GM23338 (cell line): ENCODE results near the gene AGPAT4. TPM values are rescaled to one million over a fixed set of nuclear protein-coding genes. Genes with fewer than 3 reads are reported as not detected.

Source experiments
- ATAC-seq: fragments of 200-7000 bp; cut with Tn5 transposase; 3 replicates; pipeline ENCODE4 v1.9.1; 2020
- DNase-seq: peaks from one replicate; pipeline ENCODE4 v3.0.0-alpha.2; 2015; ENCODE audit warnings: low spot score
- H2AFZ ChIP-seq: fragments of 200-600 bp; sonication (generic); 2 replicates; pipeline ENCODE4 v1.8.0; 2016; ENCODE audit warnings: antibody characterized with exemption, mild to moderate bottlenecking, moderate library complexity
- H3F3A ChIP-seq: fragments of 200-600 bp; sonication (generic); replicated peaks from 2 replicates; pipeline ENCODE4 v1.8.0; 2017; ENCODE audit warnings: antibody characterized with exemption, mixed run types, low read depth
- H3K27ac ChIP-seq: fragments of 200-600 bp; sonication (generic); 2 replicates; pipeline ENCODE4 v1.6.1; 2016; ENCODE audit warnings: low read depth
- H3K27me3 ChIP-seq: fragments of 200-600 bp; sonication (generic); 2 replicates; pipeline ENCODE4 v1.8.0; 2016; ENCODE audit warnings: mild to moderate bottlenecking, mixed run types, moderate library complexity; ENCODE audit not compliant: insufficient read depth
- H3K36me3 ChIP-seq: fragments of 200-600 bp; sonication (generic); 2 replicates; pipeline ENCODE4 v1.8.0; 2016; ENCODE audit warnings: mild to moderate bottlenecking; ENCODE audit not compliant: insufficient read depth
- H3K4me1 ChIP-seq: fragments of 200-600 bp; sonication (generic); 2 replicates; pipeline ENCODE4 v1.8.0; 2016; ENCODE audit warnings: mild to moderate bottlenecking, moderate library complexity; ENCODE audit not compliant: insufficient read depth
- H3K4me2 ChIP-seq: fragments of 200-600 bp; sonication (generic); 2 replicates; pipeline ENCODE4 v1.7.1; 2017; ENCODE audit warnings: mixed run types
- H3K4me3 ChIP-seq: fragments of 200-600 bp; sonication (generic); 2 replicates; pipeline ENCODE4 v1.6.1; 2016; ENCODE audit warnings: mixed run types
- H3K79me2 ChIP-seq: fragments of 200-600 bp; sonication (generic); replicated peaks from 2 replicates; pipeline ENCODE4 v1.8.0; 2017; ENCODE audit warnings: mild to moderate bottlenecking; ENCODE audit not compliant: insufficient read depth
- H3K9me2 ChIP-seq: fragments of 200-600 bp; sonication (generic); 2 replicates; pipeline ENCODE4 v1.8.0; 2017; ENCODE audit not compliant: insufficient read depth
- H4K20me1 ChIP-seq: fragments of 200-600 bp; sonication (generic); replicated peaks from 2 replicates; pipeline ENCODE4 v1.8.0; 2017; ENCODE audit warnings: mild to moderate bottlenecking; ENCODE audit not compliant: insufficient read depth
- H3K27ac Mint-ChIP-seq: 2 replicates; pipeline ENCODE4 v1.8.0; 2020; ENCODE audit warnings: inconsistent platforms, mild to moderate bottlenecking, moderate library complexity, mixed read lengths
- H3K27me3 Mint-ChIP-seq: 3 replicates; pipeline ENCODE4 v1.8.0; 2022; ENCODE audit warnings: low read depth, mild to moderate bottlenecking, moderate library complexity, mixed read lengths, inconsistent platforms; ENCODE audit not compliant: insufficient read depth, poor library complexity
- H3K36me3 Mint-ChIP-seq: 3 replicates; pipeline ENCODE4 v1.8.0; 2021; ENCODE audit warnings: low read depth, mild to moderate bottlenecking, inconsistent platforms, moderate library complexity, mixed read lengths
- H3K4me1 Mint-ChIP-seq: 3 replicates; pipeline ENCODE4 v1.8.0; 2020; ENCODE audit warnings: mild to moderate bottlenecking, inconsistent platforms, mixed read lengths
- H3K4me3 Mint-ChIP-seq: 3 replicates; pipeline ENCODE4 v1.8.0; 2021; ENCODE audit warnings: moderate library complexity, mild to moderate bottlenecking, inconsistent platforms, mixed read lengths
- H3K9me3 Mint-ChIP-seq: 3 replicates; pipeline ENCODE4 v1.8.0; 2020; ENCODE audit warnings: moderate library complexity, mild to moderate bottlenecking, inconsistent platforms, mixed read lengths
- CREB1 ChIP-seq: fragments of 250-450 bp; sonication (Bioruptor Pico); IDR thresholded peaks from 2 replicates; pipeline ENCODE4 v1.5.0; 2020; ENCODE audit warnings: low read depth, mild to moderate bottlenecking, moderate library complexity
- EZH2 ChIP-seq: fragments of 200-600 bp; sonication (generic); IDR thresholded peaks from one replicate; pipeline ENCODE4 v1.8.0; 2017; ENCODE audit warnings: antibody characterized with exemption, mild to moderate bottlenecking, low read depth; ENCODE audit not compliant: unreplicated experiment
- JUNB ChIP-seq: IDR thresholded peaks from one replicate; pipeline ENCODE4 v1.6.1; 2016; ENCODE audit warnings: antibody characterized with exemption; ENCODE audit not compliant: unreplicated experiment
- NANOG ChIP-seq: IDR thresholded peaks from 2 replicates; pipeline ENCODE4 v1.6.1; 2016; ENCODE audit warnings: antibody characterized with exemption, borderline replicate concordance
- POLR2AphosphoS5 ChIP-seq: IDR thresholded peaks from 2 replicates; pipeline ENCODE4 v1.6.1; 2016; ENCODE audit warnings: antibody characterized with exemption, low read depth
- STAT1 ChIP-seq: IDR thresholded peaks from one replicate; pipeline ENCODE4 v1.6.1; 2016; ENCODE audit warnings: antibody characterized with exemption; ENCODE audit not compliant: unreplicated experiment
- ZNF114 ChIP-seq: fragments of 250-450 bp; sonication (Bioruptor Pico); IDR thresholded peaks from 2 replicates; pipeline ENCODE4 v1.5.0; 2020; ENCODE audit warnings: mild to moderate bottlenecking, moderate library complexity
- ZNF331 ChIP-seq: fragments of 250-450 bp; sonication (Bioruptor Pico); IDR thresholded peaks from 2 replicates; pipeline ENCODE4 v1.5.0; 2020; ENCODE audit warnings: low read depth, mild to moderate bottlenecking, moderate library complexity
- polyA plus RNA-seq: library from polyadenylated mRNA; unstranded; fragments of >200 nt; fragmentation: Nextera tagmentation; extraction: Ambion mirVana; gene quantifications from 2 replicates; pipeline ENCODE4 v1.2.1, GENCODE V29; 2016
- total RNA-seq: library from RNA; depleted of rRNA; stranded (reverse); fragments of >200 nt; shearing (Covaris generic); gene quantifications from 2 replicates; pipeline ENCODE4 v1.2.3, GENCODE V29; 2014
- TF ChIP-seq, protein P1 (sequence below): IDR thresholded peaks from 2 replicates; pipeline ENCODE4 v1.6.1; 2016; ENCODE audit warnings: antibody characterized with exemption
- TF ChIP-seq, protein P2 (sequence below): fragments of 250-450 bp; sonication (Bioruptor Pico); IDR thresholded peaks from 2 replicates; pipeline ENCODE4 v1.5.0; 2020; ENCODE audit warnings: mild to moderate bottlenecking, moderate library complexity
- TF ChIP-seq, protein P3 (sequence below), 2 experiments: fragments of 200-600 bp in 1 of 2; sonication (generic) in 1 of 2; conservative IDR thresholded peaks; 2 replicates each; pipeline versions ENCODE4 v1.5.1 to v1.6.1; 2016 to 2017; ENCODE audit warnings: antibody characterized with exemption in 2 of 2, low read depth in 2 of 2, mild to moderate bottlenecking in 2 of 2, moderate library complexity in 1 of 2
- TF ChIP-seq, protein P4 (sequence below): IDR thresholded peaks from one replicate; pipeline ENCODE4 v1.6.1; 2018; ENCODE audit warnings: antibody characterized with exemption; ENCODE audit not compliant: unreplicated experiment

AGPAT4 gene
- total and polyA plus RNA-seq, 2 experiments from 2014 or later: 8.9 to 19.3 TPM

DNA sequence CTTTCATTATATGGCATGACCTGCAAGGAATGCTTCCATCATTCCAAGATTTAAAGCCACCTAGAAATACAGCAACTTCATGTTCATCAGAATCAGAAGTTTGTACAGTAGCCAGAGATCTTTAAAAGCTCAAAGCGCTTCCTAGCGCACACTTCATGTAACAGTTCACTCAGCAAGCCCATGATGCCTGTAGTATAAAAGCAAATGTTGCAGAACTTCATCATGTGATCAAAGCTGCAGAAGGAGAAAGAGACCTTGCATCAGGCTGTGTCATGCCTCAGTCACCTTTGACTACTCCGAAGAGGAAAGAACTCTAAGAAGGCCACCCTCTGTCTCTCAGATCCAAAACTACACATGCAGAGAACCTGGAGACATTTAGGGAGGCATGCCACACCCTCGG is 78.5 kb downstream of the AGPAT4 start (continued):
- TF ChIP-seq, protein P1, sequence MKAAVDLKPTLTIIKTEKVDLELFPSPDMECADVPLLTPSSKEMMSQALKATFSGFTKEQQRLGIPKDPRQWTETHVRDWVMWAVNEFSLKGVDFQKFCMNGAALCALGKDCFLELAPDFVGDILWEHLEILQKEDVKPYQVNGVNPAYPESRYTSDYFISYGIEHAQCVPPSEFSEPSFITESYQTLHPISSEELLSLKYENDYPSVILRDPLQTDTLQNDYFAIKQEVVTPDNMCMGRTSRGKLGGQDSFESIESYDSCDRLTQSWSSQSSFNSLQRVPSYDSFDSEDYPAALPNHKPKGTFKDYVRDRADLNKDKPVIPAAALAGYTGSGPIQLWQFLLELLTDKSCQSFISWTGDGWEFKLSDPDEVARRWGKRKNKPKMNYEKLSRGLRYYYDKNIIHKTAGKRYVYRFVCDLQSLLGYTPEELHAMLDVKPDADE: no peak

DNA sequence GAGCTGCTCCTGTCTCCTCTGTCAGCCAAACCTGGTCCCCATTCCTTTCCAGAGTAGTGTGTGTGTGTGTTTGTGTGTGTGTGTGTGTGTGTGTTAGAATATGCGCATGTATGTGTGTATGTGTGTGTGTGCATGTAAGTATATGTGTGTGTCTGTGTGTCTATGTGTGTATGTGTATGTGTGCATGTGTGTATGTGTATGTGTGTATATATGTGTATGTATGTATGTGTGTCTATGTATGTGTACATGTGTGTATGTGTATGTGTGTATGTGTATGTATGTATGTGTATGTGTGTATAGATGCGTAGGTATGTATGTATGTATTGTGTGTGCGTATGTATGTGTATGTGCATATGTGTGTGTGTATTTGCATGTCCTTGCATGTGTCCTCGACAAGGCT is 79.5 kb downstream of the AGPAT4 start:
- H4K20me1 ChIP-seq: no peaks in the 10 kb centered on the region; the same call in none of the 2 replicates
- ATAC-seq (no peak), DNase-seq (no peak)
- H3K27me3 ChIP-seq: no peaks in the 10 kb centered on the region
- H2AFZ ChIP-seq: no peak overlapping the region
- H3K27ac ChIP-seq: no peak overlapping the region
- no peaks in the 10 kb centered on the region for H3F3A ChIP-seq
- peaks cover 17% of the 10 kb centered on the region for H3K9me3 Mint-ChIP-seq
- no peak overlapping the region for H3K4me3 Mint-ChIP-seq
- H3K27me3 Mint-ChIP-seq: no peaks in the 10 kb centered on the region
- H3K9me2 ChIP-seq: 0 out of 2 replicates have a peak, but pooled peaks cover 6% of the 10 kb centered on the region
- H3K4me1 Mint-ChIP-seq: no peaks in the 10 kb centered on the region
- H3K4me3 ChIP-seq: no peak overlapping the region
- no peak overlapping the region for H3K27ac Mint-ChIP-seq
- peaks cover 37% of the 10 kb centered on the region for H3K36me3 Mint-ChIP-seq
- H3K4me2 ChIP-seq: no peak overlapping the region
- peaks cover 6% of the 10 kb centered on the region; the same call in 1 of the 2 replicates for H3K36me3 ChIP-seq
- no peaks in the 10 kb centered on the region for H3K4me1 ChIP-seq
- H3K79me2 ChIP-seq: peaks cover 38% of the 10 kb centered on the region
- TF ChIP-seq, protein P2, sequence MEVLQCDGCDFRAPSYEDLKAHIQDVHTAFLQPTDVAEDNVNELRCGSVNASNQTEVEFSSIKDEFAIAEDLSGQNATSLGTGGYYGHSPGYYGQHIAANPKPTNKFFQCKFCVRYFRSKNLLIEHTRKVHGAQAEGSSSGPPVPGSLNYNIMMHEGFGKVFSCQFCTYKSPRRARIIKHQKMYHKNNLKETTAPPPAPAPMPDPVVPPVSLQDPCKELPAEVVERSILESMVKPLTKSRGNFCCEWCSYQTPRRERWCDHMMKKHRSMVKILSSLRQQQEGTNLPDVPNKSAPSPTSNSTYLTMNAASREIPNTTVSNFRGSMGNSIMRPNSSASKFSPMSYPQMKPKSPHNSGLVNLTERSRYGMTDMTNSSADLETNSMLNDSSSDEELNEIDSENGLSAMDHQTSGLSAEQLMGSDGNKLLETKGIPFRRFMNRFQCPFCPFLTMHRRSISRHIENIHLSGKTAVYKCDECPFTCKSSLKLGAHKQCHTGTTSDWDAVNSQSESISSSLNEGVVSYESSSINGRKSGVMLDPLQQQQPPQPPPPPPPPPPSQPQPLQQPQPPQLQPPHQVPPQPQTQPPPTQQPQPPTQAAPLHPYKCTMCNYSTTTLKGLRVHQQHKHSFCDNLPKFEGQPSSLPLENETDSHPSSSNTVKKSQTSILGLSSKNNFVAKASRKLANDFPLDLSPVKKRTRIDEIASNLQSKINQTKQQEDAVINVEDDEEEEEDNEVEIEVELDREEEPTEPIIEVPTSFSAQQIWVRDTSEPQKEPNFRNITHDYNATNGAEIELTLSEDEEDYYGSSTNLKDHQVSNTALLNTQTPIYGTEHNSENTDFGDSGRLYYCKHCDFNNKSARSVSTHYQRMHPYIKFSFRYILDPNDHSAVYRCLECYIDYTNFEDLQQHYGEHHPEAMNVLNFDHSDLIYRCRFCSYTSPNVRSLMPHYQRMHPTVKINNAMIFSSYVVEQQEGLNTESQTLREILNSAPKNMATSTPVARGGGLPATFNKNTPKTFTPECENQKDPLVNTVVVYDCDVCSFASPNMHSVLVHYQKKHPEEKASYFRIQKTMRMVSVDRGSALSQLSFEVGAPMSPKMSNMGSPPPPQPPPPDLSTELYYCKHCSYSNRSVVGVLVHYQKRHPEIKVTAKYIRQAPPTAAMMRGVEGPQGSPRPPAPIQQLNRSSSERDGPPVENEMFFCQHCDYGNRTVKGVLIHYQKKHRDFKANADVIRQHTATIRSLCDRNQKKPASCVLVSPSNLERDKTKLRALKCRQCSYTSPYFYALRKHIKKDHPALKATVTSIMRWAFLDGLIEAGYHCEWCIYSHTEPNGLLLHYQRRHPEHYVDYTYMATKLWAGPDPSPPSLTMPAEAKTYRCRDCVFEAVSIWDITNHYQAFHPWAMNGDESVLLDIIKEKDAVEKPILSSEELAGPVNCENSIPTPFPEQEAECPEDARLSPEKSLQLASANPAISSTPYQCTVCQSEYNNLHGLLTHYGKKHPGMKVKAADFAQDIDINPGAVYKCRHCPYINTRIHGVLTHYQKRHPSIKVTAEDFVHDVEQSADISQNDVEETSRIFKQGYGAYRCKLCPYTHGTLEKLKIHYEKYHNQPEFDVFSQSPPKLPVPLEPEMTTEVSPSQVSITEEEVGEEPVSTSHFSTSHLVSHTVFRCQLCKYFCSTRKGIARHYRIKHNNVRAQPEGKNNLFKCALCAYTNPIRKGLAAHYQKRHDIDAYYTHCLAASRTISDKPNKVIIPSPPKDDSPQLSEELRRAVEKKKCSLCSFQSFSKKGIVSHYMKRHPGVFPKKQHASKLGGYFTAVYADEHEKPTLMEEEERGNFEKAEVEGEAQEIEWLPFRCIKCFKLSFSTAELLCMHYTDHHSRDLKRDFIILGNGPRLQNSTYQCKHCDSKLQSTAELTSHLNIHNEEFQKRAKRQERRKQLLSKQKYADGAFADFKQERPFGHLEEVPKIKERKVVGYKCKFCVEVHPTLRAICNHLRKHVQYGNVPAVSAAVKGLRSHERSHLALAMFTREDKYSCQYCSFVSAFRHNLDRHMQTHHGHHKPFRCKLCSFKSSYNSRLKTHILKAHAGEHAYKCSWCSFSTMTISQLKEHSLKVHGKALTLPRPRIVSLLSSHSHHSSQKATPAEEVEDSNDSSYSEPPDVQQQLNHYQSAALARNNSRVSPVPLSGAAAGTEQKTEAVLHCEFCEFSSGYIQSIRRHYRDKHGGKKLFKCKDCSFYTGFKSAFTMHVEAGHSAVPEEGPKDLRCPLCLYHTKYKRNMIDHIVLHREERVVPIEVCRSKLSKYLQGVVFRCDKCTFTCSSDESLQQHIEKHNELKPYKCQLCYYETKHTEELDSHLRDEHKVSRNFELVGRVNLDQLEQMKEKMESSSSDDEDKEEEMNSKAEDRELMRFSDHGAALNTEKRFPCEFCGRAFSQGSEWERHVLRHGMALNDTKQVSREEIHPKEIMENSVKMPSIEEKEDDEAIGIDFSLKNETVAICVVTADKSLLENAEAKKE (CRISPR knock-in tag): no peak
- TF ChIP-seq ZNF331 (CRISPR knock-in tag) (no peak), CREB1 (no peak), POLR2AphosphoS5 (no peak), EZH2 (no peak), NANOG (no peak), JUNB (no peak), STAT1 (no peak), ZNF114 (CRISPR knock-in tag) (no peak)
- TF ChIP-seq, protein P3, sequence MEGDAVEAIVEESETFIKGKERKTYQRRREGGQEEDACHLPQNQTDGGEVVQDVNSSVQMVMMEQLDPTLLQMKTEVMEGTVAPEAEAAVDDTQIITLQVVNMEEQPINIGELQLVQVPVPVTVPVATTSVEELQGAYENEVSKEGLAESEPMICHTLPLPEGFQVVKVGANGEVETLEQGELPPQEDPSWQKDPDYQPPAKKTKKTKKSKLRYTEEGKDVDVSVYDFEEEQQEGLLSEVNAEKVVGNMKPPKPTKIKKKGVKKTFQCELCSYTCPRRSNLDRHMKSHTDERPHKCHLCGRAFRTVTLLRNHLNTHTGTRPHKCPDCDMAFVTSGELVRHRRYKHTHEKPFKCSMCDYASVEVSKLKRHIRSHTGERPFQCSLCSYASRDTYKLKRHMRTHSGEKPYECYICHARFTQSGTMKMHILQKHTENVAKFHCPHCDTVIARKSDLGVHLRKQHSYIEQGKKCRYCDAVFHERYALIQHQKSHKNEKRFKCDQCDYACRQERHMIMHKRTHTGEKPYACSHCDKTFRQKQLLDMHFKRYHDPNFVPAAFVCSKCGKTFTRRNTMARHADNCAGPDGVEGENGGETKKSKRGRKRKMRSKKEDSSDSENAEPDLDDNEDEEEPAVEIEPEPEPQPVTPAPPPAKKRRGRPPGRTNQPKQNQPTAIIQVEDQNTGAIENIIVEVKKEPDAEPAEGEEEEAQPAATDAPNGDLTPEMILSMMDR (conservative IDR thresholded peaks at IDR 0.05; ENCODE audit: low read depth in 2 of 2): no peak
- TF ChIP-seq, protein P1: no peak
- TF ChIP-seq, protein P4, sequence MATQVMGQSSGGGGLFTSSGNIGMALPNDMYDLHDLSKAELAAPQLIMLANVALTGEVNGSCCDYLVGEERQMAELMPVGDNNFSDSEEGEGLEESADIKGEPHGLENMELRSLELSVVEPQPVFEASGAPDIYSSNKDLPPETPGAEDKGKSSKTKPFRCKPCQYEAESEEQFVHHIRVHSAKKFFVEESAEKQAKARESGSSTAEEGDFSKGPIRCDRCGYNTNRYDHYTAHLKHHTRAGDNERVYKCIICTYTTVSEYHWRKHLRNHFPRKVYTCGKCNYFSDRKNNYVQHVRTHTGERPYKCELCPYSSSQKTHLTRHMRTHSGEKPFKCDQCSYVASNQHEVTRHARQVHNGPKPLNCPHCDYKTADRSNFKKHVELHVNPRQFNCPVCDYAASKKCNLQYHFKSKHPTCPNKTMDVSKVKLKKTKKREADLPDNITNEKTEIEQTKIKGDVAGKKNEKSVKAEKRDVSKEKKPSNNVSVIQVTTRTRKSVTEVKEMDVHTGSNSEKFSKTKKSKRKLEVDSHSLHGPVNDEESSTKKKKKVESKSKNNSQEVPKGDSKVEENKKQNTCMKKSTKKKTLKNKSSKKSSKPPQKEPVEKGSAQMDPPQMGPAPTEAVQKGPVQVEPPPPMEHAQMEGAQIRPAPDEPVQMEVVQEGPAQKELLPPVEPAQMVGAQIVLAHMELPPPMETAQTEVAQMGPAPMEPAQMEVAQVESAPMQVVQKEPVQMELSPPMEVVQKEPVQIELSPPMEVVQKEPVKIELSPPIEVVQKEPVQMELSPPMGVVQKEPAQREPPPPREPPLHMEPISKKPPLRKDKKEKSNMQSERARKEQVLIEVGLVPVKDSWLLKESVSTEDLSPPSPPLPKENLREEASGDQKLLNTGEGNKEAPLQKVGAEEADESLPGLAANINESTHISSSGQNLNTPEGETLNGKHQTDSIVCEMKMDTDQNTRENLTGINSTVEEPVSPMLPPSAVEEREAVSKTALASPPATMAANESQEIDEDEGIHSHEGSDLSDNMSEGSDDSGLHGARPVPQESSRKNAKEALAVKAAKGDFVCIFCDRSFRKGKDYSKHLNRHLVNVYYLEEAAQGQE: no peak
